Smooth muscle cell (in vitro differentiated cells): ENCODE measurements around the gene RASGRF2. TPM values are rescaled to one million over a fixed set of nuclear protein-coding genes. Genes with fewer than 3 reads are reported as not detected.
"Not testable (repeated sequence)": the region's sequence is repeated elsewhere in the genome, so short reads cannot be mapped to it uniquely, and the experiment has no call there.

Source experiments
- DNase-seq: peaks from one replicate; lab custom pipeline; 2025; ENCODE audit not compliant: unreplicated experiment; lab: John Stamatoyannopoulos, UW
- H2AFZ ChIP-seq: fragments of 200-600 bp; sonication (generic); 2 replicates; pipeline ENCODE4 v1.6.0; 2016; ENCODE audit warnings: antibody characterized with exemption, low read depth, mild to moderate bottlenecking
- H3F3A ChIP-seq: fragments of 200-600 bp; sonication (generic); 2 replicates; pipeline ENCODE4 v1.6.0; 2017; ENCODE audit warnings: antibody characterized with exemption, low read depth
- H3K27ac ChIP-seq: fragments of 200-600 bp; sonication (generic); 2 replicates; pipeline ENCODE4 v1.5.1; 2016; ENCODE audit warnings: low read depth, mild to moderate bottlenecking
- H3K27me3 ChIP-seq: fragments of 200-600 bp; sonication (generic); 2 replicates; pipeline ENCODE4 v1.6.1; 2016; ENCODE audit warnings: low read depth, mild to moderate bottlenecking
- H3K36me3 ChIP-seq: fragments of 200-600 bp; sonication (generic); 2 replicates; pipeline ENCODE4 v1.5.1; 2016; ENCODE audit warnings: low read depth
- H3K4me1 ChIP-seq: fragments of 200-600 bp; sonication (generic); 2 replicates; pipeline ENCODE4 v1.5.1; 2016; ENCODE audit warnings: low read depth
- H3K4me2 ChIP-seq: fragments of 200-600 bp; sonication (generic); 2 replicates; pipeline ENCODE4 v1.6.0; 2016; ENCODE audit warnings: mild to moderate bottlenecking
- H3K4me3 ChIP-seq: fragments of 200-600 bp; sonication (generic); 2 replicates; pipeline ENCODE4 v1.5.1; 2016; ENCODE audit warnings: mild to moderate bottlenecking
- H3K79me2 ChIP-seq: fragments of 200-600 bp; sonication (generic); 2 replicates; pipeline ENCODE4 v1.6.0; 2016; ENCODE audit warnings: low read depth, mild to moderate bottlenecking
- H3K9ac ChIP-seq: fragments of 200-600 bp; sonication (generic); 2 replicates; pipeline ENCODE4 v1.6.0; 2016; ENCODE audit warnings: low read depth
- H3K9me3 ChIP-seq: fragments of 200-600 bp; sonication (generic); replicated peaks from 2 replicates; pipeline ENCODE4 v1.5.1; 2016; ENCODE audit warnings: low read depth
- H4K20me1 ChIP-seq: fragments of 200-600 bp; sonication (generic); 2 replicates; pipeline ENCODE4 v1.6.0; 2016; ENCODE audit warnings: low read depth
- CTCF ChIP-seq: fragments of 200-600 bp; sonication (generic); IDR thresholded peaks from 2 replicates; pipeline ENCODE4 v1.5.1; 2017; ENCODE audit warnings: borderline replicate concordance, mild to moderate bottlenecking, antibody characterized with exemption; ENCODE audit not compliant: insufficient read depth, poor library complexity, severe bottlenecking
- WGBS: methylation state at CpG from one replicate; pipeline ENCODE4 v1.1.7; 2016; ENCODE audit warnings: low lambda C conversion rate; 5-methylcytosine and 5-hydroxymethylcytosine counted together
- polyA plus RNA-seq: library from polyadenylated mRNA; unstranded; fragments of >200 nt; fragmentation: Nextera tagmentation; extraction: Ambion mirVana; gene quantifications from 2 replicates; pipeline ENCODE4 v1.2.1, GENCODE V29; 2016
- total RNA-seq: library from RNA; depleted of rRNA; stranded (reverse); fragments of >200 nt; gene quantifications from 2 replicates; pipeline ENCODE4 v1.2.3, GENCODE V29; 2014

Gene RASGRF2
- total and polyA plus RNA-seq, 2 experiments from 2014 or later, result 11.1 to 24.7 TPM

- H3K4me2 ChIP-seq, result no peak overlapping the region
- TF ChIP-seq CTCF, result no peak
- H3K4me1 ChIP-seq, result no peaks in the 10 kb centered on the region
- H3K79me2 ChIP-seq, result no peaks in the 10 kb centered on the region
- no peak overlapping the region for H2AFZ ChIP-seq
- H4K20me1 ChIP-seq, result no peaks in the 10 kb centered on the region
- no peak overlapping the region for H3K4me3 ChIP-seq
- no peaks in the 10 kb centered on the region for H3K9me3 ChIP-seq
- no peaks in the 10 kb centered on the region for H3F3A ChIP-seq
- no peak for DNase-seq
- no peaks in the 10 kb centered on the region for H3K36me3 ChIP-seq
- no peak overlapping the region for H3K27ac ChIP-seq
- 77% methylated on average over 7 of the region's 7 CpGs for whole genome bisulfite sequencing
- no peaks in the 10 kb centered on the region for H3K27me3 ChIP-seq
- H3K9ac ChIP-seq, result no peak overlapping the region
Measured at GRCh38 chr5:81121836-81122630, 161.9 kb downstream of the RASGRF2 start.

GRCh38 chr5:81124689-81125088 lies 164.5 kb downstream of the RASGRF2 start:
- not testable (repeated sequence) for H3K79me2 ChIP-seq, H3F3A ChIP-seq, H3K36me3 ChIP-seq, H3K27ac ChIP-seq, H3K4me1 ChIP-seq, H3K9me3 ChIP-seq, H3K9ac ChIP-seq, H3K4me2 ChIP-seq, DNase-seq, H3K27me3 ChIP-seq, H3K4me3 ChIP-seq, H4K20me1 ChIP-seq, H2AFZ ChIP-seq
- 87% methylated on average over 6 of the region's 6 CpGs for WGBS

GRCh38 chr5:81125959-81126358 lies 165.8 kb downstream of the RASGRF2 start:
- H3K36me3 ChIP-seq, result no peaks in the 10 kb centered on the region
- no peaks in the 10 kb centered on the region for H3K79me2 ChIP-seq
- H3K9me3 ChIP-seq, result no peaks in the 10 kb centered on the region
- no peak overlapping the region for H2AFZ ChIP-seq
- H3K27ac ChIP-seq, result no peak overlapping the region
- 93% methylated on average over 7 of the region's 7 CpGs for WGBS
- TF ChIP-seq CTCF, result no peak
- H4K20me1 ChIP-seq, result no peaks in the 10 kb centered on the region
- no peak overlapping the region for H3K4me2 ChIP-seq
- no peaks in the 10 kb centered on the region for H3K27me3 ChIP-seq
- no peaks in the 10 kb centered on the region for H3K4me1 ChIP-seq
- no peaks in the 10 kb centered on the region for H3F3A ChIP-seq
- DNase-seq, result no peak
- H3K9ac ChIP-seq, result no peak overlapping the region
- H3K4me3 ChIP-seq, result no peak overlapping the region

- no peak overlapping the region for H3K4me3 ChIP-seq
- 96% methylated on average over 7 of the region's 7 CpGs for WGBS
- no peaks in the 10 kb centered on the region for H3K79me2 ChIP-seq
- H3K27ac ChIP-seq, result no peak overlapping the region
- no peak overlapping the region for H2AFZ ChIP-seq
- H3K27me3 ChIP-seq, result no peaks in the 10 kb centered on the region
- no peaks in the 10 kb centered on the region for H3K36me3 ChIP-seq
- no peak for TF ChIP-seq CTCF
- no peaks in the 10 kb centered on the region for H3F3A ChIP-seq
- no peak overlapping the region for H3K4me2 ChIP-seq
- no peak for DNase-seq
- H4K20me1 ChIP-seq, result no peaks in the 10 kb centered on the region
- H3K9me3 ChIP-seq, result no peaks in the 10 kb centered on the region
- no peak overlapping the region for H3K9ac ChIP-seq
- H3K4me1 ChIP-seq, result no peaks in the 10 kb centered on the region
Measured at GRCh38 chr5:81128416-81128815, 168.3 kb downstream of the RASGRF2 start.
